Heart right ventricle (tissue), 16 donors: ENCODE measurements around the gene TBXT. TPM values are rescaled to one million over a fixed set of nuclear protein-coding genes. Genes with fewer than 3 reads are reported as not detected.
"Not testable (repeated sequence)": the region's sequence is repeated elsewhere in the genome, so short reads cannot be mapped to it uniquely, and the experiment has no call there.

Source experiments
- ATAC-seq, 8 donors: fragments of 200-7000 bp; cut with Tn5 transposase; one replicate each; pipeline ENCODE4 v1.9.1; 2020; ENCODE audit warnings: mild to moderate bottlenecking in 8 of 8, moderate library complexity in 8 of 8, moderate number of reproducible peaks in 1 of 8
- DNase-seq, 2 donors: peaks; one replicate each; pipeline ENCODE4 v3.0.0-alpha.2; 2020
- H3K27ac ChIP-seq, 10 donors: fragments of 200-600 bp; sonication (generic) in 2 of 10; one replicate each; pipeline versions ENCODE4 v1.5.0 to v1.8.0; 2020 to 2022; ENCODE audit warnings: mild to moderate bottlenecking in 3 of 10
- H3K27me3 ChIP-seq, 7 donors: fragments of 200-600 bp; one replicate each; pipeline ENCODE4 v1.8.0; 2021 to 2022; ENCODE audit warnings: mild to moderate bottlenecking in 2 of 7
- H3K36me3 ChIP-seq, 9 donors: fragments of 200-600 bp; sonication (generic) in 1 of 9; one replicate each; pipeline versions ENCODE4 v1.5.0 to v1.8.0; 2020 to 2022; ENCODE audit warnings: mild to moderate bottlenecking in 2 of 9
- H3K4me1 ChIP-seq, 9 donors: fragments of 200-600 bp; sonication (generic) in 1 of 9; one replicate each; pipeline versions ENCODE4 v1.5.0 to v1.8.0; 2020 to 2022; ENCODE audit warnings: mild to moderate bottlenecking in 4 of 9
- H3K4me3 ChIP-seq, 10 donors: fragments of 200-600 bp; sonication (generic) in 2 of 10; one replicate each; pipeline versions ENCODE4 v1.5.0 to v1.8.0; 2020 to 2022; ENCODE audit warnings: mild to moderate bottlenecking in 7 of 10, moderate library complexity in 2 of 10
- H3K9me3 ChIP-seq, 11 donors: fragments of 200-600 bp in 10 of 11; sonication (generic) in 2 of 11; one replicate each; pipeline versions ENCODE4 v1.5.0 to v1.8.0; 2013 to 2022; ENCODE audit warnings: mild to moderate bottlenecking in 2 of 11, control low read depth in 1 of 11, moderate library complexity in 1 of 11
- WGBS, 2 donors: extraction: QIAGEN DNeasy Blood & Tissue Kit; methylation state at CpG; one replicate each; pipeline ENCODE4 v1.1.7; 2013; ENCODE audit warnings: inconsistent platforms in 1 of 2; 5-methylcytosine and 5-hydroxymethylcytosine counted together
- intact Hi-C, 10 donors: fragments of 100-400 bp; cut with DNase I; formaldehyde crosslinking; loops; one replicate each; pipeline versions ENCODE4 v1.11.1 to v1.14.2; 2022
- polyA plus RNA-seq, 2 donors: library from polyadenylated mRNA; stranded (reverse); fragments of 200-250 nt; gene quantifications; one replicate each; pipeline ENCODE4 v1.2.3, GENCODE V29; 2013
- total RNA-seq, 10 donors: library from RNA; stranded (reverse); fragmentation: NEBNext Ultra II Directional in 3 of 10; extraction: Animal tissue kit (Norgen Biotek cat#: 25700) in 3 of 10; gene quantifications; one replicate each; pipeline versions ENCODE4 v1.2.1 to v1.2.4, GENCODE V29; 2021 to 2023
- TF ChIP-seq, protein P1 (sequence below), 9 donors: fragments of 200-600 bp; sonication (generic) in 2 of 9; IDR thresholded peaks; one replicate each; pipeline versions ENCODE4 v1.5.0 to v1.8.0; 2021 to 2022; ENCODE audit warnings: antibody characterized with exemption in 9 of 9, mild to moderate bottlenecking in 5 of 9, moderate library complexity in 1 of 9
- donor health status: Arrhythmogenic right ventricular cardiomyopathy.
- donor health status: ischemic (EF 13 %, LVEDD 7.1; RV severe dilation, severe dysfunction).
- donor health status: healthy with polysubstance abuse.
- donor health status: DM: no; HTN: yes; CAD: no.
- donor health status: DM: no; HTN: no; CAD: no.
- donor health status: ischemic (EF 25% LVEDD 6.9; RV normal size, moderate dysfunction).
- donor health status: ischemic (EF 25% LVEDD 5.7; RV mildly dilated, moderate dysfunction).
- donor health status: healthy.
- donor health status: DM: yes; HTN: yes; CAD: no.
- donor health status: Ischemic cardiomyopathy.
- donor health status: ischemic (EF 35%, LVEDD 5.7; RV mildly dilated, moderate dysfunction).
- donor health status: nonischemic (EF 11% LVEDD 7.7; RV severe dilation, severe dysfunction).
- donor health status: DM: yes; HTN: yes; CAD: no.
- donor health status: PGD.
- donor health status: ischemic (EF 29% LVEDD 5.4; RV normal size, mild dysfunction).
- donor health status: nonischemic (EF 23%, LVEDD 6.1; RV moderate dilation, normal function).

Gene TBXT
- total and polyA plus RNA-seq, 12 donors, result not detected

DNA sequence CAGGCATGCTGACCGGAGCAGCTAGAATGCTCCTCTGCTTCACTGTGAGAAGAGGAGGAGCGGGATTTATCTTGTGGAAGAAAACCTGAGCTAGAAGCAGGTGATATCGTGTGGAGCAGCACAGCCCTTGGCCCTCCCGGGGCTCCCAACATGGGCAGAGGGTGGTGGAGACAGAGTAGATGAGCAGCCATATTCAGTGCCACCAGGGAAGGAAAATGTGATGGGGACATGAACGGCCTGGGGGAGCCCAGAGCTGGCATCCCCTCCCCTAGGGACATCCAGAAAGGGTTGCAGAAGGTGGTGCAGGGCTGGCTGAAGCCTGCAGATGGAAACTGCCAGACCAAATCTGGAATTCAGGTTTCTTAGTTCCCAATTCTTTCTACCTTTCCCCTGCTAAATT lies 24.9 kb upstream of the TBXT start:
- Histone ChIP-seq H3K4me3 (no peak overlapping the region), H3K9me3 (no peaks in the 10 kb centered on the region), H3K27ac (no peak overlapping the region), H3K27me3 (peaks cover 0 to 16% (median 0%) of the 10 kb centered on the region in 7 donors), H3K4me1 (peaks cover 0 to 8% (median 0%) of the 10 kb centered on the region in 9 donors), H3K36me3 (no peaks in the 10 kb centered on the region)
- ATAC-seq (no peak), DNase-seq (no peak)
- intact Hi-C loops, result no loop called here
- TF ChIP-seq, protein P1, sequence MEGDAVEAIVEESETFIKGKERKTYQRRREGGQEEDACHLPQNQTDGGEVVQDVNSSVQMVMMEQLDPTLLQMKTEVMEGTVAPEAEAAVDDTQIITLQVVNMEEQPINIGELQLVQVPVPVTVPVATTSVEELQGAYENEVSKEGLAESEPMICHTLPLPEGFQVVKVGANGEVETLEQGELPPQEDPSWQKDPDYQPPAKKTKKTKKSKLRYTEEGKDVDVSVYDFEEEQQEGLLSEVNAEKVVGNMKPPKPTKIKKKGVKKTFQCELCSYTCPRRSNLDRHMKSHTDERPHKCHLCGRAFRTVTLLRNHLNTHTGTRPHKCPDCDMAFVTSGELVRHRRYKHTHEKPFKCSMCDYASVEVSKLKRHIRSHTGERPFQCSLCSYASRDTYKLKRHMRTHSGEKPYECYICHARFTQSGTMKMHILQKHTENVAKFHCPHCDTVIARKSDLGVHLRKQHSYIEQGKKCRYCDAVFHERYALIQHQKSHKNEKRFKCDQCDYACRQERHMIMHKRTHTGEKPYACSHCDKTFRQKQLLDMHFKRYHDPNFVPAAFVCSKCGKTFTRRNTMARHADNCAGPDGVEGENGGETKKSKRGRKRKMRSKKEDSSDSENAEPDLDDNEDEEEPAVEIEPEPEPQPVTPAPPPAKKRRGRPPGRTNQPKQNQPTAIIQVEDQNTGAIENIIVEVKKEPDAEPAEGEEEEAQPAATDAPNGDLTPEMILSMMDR (IDR thresholded peaks at IDR 0.05), result no peak
- WGBS, 2 donors, result 79 to 86% methylated on average over 5 of the region's 5 CpGs

DNA sequence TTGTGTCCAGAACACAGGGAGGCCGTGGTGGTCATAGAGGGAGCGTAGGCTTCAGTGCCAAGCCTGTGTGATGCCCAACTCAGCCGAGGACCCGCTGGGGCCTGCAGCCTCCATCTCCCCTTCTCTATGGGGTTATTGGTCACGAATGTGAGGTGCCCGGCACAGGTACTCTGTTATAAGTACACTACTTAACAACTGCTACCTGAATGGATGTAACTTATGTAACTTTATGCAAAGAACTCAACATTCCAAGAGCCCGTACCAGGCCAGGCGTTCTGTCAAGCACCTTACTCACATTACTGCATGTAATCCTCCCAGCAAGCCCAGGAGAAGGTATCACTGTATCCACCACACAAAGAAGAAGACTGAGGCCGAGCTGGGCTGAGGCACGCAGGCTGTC lies 24.5 kb upstream of the TBXT start:
- TF ChIP-seq, protein P1 (IDR thresholded peaks at IDR 0.05), result no peak
- Histone ChIP-seq H3K4me3 (no peak overlapping the region), H3K27ac (no peak overlapping the region), H3K27me3 (peaks cover 0 to 16% (median 0%) of the 10 kb centered on the region in 7 donors), H3K4me1 (peaks cover 0 to 8% (median 0%) of the 10 kb centered on the region in 9 donors), H3K36me3 (no peaks in the 10 kb centered on the region), H3K9me3 (peaks cover 0 to 1% (median 0%) of the 10 kb centered on the region in 11 donors)
- ATAC-seq (no peak), DNase-seq (no peak)
- intact Hi-C loops, result no loop called here
- WGBS, 2 donors, result 87 to 92% methylated on average over 10 of the region's 10 CpGs

DNA sequence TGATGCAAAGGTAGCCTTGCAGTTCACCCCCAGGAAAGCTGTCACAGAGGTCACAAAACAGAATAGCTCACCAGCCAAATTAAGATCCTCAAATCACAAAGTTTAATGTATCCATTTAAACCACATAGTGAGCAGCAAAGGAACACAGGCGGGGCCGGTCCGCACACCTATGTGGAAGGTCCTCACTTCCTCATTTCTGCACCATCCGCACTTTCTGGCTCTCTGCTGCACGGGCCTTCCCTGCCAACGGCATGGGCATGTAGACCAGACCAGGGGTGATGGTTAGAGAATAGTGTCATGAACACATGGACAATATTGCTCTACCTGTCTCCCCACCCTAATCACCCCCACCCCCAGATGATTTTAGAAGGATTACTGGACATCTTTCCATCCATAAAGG lies 12.1 kb upstream of the TBXT start:
- DNase-seq (no peak), ATAC-seq (no peak)
- H3K27ac ChIP-seq, result no peak overlapping the region
- intact Hi-C loops, result no loop called here
- H3K9me3 ChIP-seq, result no peaks in the 10 kb centered on the region
- H3K36me3 ChIP-seq, result no peaks in the 10 kb centered on the region
- TF ChIP-seq, protein P1 (IDR thresholded peaks at IDR 0.05), result no peak
- H3K27me3 ChIP-seq, result peaks cover 0 to 49% (median 6%) of the 10 kb centered on the region in 7 donors
- 82 to 92% methylated on average over 6 of the region's 6 CpGs for WGBS, 2 donors
- H3K4me3 ChIP-seq, result no peak overlapping the region
- no peaks in the 10 kb centered on the region for H3K4me1 ChIP-seq

DNA sequence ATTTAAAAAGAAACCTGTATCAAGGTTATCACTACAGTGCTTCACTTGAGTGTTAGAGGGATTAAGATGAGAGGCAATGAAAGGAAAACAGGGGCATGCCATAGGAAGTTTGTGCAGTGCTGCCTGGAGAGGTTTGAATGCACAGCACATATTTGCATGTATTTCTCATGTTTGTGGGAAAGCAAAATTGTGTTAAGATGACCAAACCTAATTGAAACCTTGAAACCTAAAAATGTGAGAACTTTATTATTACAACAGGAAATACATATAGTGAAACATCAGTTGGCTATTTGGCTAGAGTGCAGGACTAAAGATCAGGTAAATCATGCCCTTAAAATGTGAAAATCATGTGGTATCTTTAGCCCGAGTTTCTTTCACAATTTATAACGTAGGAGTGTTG lies 8.5 kb upstream of the TBXT start:
- Histone ChIP-seq H3K4me1 (peaks cover 0 to 16% (median 10%) of the 10 kb centered on the region in 9 donors), H3K9me3 (no peaks in the 10 kb centered on the region), H3K27ac (no peak overlapping the region), H3K4me3 (no peak overlapping the region), H3K36me3 (no peaks in the 10 kb centered on the region), H3K27me3 (peaks cover 0 to 53% (median 31%) of the 10 kb centered on the region in 7 donors)
- intact Hi-C loops, result no loop called here
- TF ChIP-seq, protein P1 (IDR thresholded peaks at IDR 0.05), result no peak
- no peak for DNase-seq
- ATAC-seq, result no peak
- 65 to 75% methylated on average over 2 of the region's 2 CpGs for WGBS, 2 donors

DNA sequence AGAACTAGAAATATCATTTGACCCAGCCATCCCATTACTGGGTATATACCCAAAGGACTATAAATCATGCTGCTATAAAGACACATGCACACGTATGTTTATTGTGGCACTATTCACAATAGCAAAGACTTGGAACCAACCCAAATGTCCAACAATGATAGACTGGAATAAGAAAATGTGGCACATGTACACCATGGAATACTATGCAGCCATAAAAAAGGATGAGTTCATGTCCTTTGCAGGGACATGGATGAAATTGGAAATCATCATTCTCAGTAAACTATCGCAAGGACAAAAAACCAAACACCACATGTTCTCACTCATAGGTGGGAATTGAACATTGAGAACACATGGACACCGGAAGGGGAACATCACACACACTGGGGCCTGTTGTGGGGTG lies 7.4 kb upstream of the TBXT start:
- 94 to 98% methylated on average over 2 of the region's 3 CpGs for WGBS, 2 donors
- intact Hi-C loops, ATAC-seq, H3K9me3 ChIP-seq, H3K4me3 ChIP-seq, H3K36me3 ChIP-seq, H3K27ac ChIP-seq, DNase-seq: not testable (repeated sequence)
- peaks cover 0 to 16% (median 10%) of the 10 kb centered on the region in 9 donors for H3K4me1 ChIP-seq
- H3K27me3 ChIP-seq, result peaks cover 0 to 63% (median 41%) of the 10 kb centered on the region in 7 donors
